DMS79 treated with DMSO at 0.1 percent for 48 hours (cell line): ENCODE data around the gene RPL10A.

ENCODE experiments used
- DNase-seq: peaks from one replicate; lab custom pipeline; 2025; lab: John Stamatoyannopoulos, UW

Gene RPL10A

GRCh38 chr6:35476004-35476403, 7.8 kb downstream of the RPL10A start:
- no peak for DNase-seq

GRCh38 chr6:35477028-35477427, 8.8 kb downstream of the RPL10A start:
- peak; percentile 74 for DNase-seq

GRCh38 chr6:35477551-35478179, 9.5 kb downstream of the RPL10A start:
- peak; percentile 96 for DNase-seq

- no peak for DNase-seq
Observed at GRCh38 chr6:35478259-35478658, 10.1 kb downstream of the RPL10A start.

- DNase-seq, result no peak
Observed at GRCh38 chr6:35480176-35480575, 12.0 kb downstream of the RPL10A start.

GRCh38 chr6:35481226-35481625, 13.0 kb downstream of the RPL10A start:
- DNase-seq, result no peak

DNA sequence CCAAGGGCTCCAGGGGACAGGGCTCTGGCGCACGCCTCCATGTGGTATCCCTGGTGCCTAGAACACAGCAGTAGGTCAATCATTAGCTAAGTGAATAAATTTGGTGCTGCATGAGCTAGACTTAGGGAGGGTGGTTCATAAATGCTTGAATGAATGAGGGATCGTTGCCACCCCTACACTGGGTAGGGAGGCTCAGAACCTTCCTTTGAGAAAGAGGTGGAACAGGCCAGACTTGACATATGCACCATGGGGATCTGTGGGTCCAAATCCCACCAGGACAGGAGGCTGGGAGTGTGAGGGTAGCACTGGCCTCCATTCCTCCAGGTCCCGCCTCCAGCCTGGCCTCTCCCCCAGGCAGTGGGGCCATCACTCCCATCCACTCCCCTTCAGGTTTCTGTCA, 14.9 kb downstream of the RPL10A start:
- no peak for DNase-seq

- no peak for DNase-seq
Observed at GRCh38 chr6:35483490-35483889, 15.3 kb downstream of the RPL10A start.

- DNase-seq, result no peak
Observed at GRCh38 chr6:35483893-35484645, 15.9 kb downstream of the RPL10A start.

- DNase-seq, result no peak
Observed at GRCh38 chr6:35484921-35485392, 16.8 kb downstream of the RPL10A start.

DNA sequence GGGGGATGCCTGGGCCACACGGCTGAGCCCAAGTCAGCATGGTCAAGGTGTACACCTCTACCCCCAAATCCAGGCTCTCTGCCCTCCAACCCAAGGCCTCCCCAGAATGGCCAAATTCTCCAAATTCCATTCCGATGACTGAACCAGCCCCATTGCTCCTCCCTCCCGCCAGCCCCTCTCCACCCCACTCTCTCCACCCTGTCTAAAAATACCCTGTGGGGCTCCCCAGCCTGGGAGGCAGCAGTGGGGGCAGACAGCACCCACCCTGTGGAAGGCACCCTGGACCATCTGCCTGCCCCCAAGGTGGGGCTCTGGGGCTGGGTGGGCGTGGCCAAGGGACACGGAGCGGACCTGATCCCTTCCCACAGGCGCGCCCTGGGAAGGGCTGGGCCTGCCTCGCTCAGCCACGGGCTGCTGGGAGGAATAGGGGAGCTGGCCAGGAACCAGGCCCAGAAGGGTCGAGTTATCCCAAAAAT, 17.2 kb downstream of the RPL10A start:
- DNase-seq, result no peak

- DNase-seq, result peak; percentile 91
Observed at GRCh38 chr6:35486005-35486925, 18.1 kb downstream of the RPL10A start.

DNA sequence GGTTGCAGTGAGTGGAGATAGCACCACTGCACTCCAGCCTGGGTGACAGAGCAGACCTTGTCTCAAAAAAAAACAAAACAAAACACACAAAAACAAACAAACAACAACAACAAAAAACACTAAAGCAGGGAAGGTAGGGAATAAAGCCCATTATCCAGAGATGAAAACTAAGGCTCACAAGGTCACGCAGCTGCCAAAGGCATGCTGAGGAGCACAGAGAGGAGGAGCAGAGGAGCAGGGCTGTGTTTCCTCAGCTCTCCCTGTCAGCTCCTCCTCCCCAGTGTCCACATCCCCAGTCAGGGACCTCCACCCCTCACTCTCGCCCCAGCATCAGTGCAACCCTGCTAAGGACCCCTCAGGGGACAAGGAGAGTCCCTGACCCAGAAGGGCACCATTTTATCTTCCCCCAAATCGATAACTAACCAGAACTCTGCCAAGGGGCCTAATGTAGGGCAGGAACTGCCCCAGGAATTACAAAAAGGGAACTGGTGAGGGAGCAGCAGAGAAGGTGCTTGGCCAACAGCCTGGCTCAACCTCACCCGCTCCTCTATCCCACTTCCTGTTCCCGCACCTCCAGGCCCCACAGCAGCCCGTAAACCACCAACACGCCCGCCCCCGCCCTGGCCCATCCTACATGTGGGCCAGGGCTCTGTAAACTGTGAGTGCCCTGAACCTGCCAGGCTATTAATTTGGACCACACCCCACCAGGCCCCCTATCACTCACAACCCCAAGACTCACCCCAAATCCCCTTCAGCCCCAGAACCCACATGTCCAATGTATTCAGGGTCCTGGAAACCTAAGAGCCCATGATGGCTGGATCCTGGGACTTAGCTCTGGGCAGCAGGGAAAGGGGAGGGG, 19.7 kb downstream of the RPL10A start:
- no peak for DNase-seq

DNA sequence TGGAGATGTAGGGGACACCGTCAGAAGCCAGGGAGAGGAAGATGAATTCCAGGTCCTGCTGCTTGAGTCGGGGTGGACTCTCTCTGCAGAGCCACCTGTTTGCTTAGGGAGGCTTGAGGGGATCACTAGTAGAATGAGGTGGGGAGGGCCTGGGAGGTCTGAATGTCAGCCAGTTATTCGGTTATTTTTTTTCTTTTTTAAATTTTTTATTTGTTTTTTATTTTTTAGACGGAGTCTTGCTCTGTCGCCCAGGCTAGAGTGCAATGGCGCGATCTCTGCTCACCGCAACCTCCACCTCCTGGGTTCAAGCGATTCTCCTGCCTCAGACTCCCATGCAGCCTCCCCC, 20.3 kb downstream of the RPL10A start:
- no peak for DNase-seq

DNA sequence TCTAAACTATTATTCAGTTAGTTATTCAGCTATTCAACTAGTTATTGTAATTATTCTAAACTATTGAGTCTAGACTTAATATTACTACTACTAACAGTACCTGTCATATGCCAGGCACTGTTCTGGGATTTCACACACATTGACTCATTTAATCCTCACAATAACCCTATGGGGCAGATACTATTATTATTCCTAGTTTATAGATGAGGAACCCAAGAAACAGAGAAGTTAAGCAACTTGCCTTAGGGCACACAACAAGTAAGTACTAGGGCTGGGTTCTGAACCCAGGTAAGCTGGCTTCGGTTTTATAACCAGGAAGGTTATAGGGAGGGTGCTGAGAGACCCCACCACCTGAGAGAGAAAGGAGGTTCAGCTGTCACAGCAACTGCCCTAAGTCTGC, 20.9 kb downstream of the RPL10A start:
- no peak for DNase-seq

DNA sequence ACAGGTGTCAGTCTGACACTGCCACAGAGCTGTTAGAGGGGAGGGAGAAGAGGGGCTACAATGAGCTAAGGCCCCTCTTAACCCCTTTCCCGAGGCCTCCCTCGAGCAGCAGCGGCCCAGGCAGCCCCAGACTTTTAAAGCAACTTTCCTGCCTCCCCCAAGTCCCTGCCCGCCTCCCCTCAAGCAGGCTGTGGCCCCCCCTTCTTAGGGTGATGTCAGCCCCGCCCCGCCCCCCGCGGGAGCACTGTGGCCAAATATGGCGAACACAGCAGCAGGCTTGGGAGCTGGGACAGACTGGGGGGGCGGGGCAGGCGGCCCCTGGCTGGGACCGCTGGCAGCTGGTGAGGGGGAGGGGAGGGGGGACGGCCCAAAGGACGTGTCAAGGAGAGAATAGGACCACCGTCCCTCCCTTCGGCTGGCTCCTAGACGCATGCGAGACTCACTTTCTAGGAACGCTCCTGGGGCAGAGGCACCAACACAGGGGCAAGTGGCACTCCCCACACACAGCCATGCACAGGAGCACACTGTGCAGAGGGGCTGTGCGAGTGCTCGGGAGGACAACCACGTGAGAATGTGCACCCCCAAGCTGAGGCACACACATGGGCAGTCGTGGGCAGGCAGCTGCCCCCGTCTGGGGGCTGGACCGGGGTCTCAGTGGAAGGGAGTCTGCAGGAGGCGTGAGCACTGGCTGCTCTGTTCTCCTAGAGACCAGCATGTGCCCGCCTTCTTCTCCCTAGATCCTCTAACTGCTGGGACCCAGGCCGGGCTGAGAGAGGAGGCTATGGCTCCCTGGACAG, 22.0 kb downstream of the RPL10A start:
- DNase-seq, result no peak

GRCh38 chr6:35490821-35491557, 22.8 kb downstream of the RPL10A start:
- DNase-seq, result no peak

DNA sequence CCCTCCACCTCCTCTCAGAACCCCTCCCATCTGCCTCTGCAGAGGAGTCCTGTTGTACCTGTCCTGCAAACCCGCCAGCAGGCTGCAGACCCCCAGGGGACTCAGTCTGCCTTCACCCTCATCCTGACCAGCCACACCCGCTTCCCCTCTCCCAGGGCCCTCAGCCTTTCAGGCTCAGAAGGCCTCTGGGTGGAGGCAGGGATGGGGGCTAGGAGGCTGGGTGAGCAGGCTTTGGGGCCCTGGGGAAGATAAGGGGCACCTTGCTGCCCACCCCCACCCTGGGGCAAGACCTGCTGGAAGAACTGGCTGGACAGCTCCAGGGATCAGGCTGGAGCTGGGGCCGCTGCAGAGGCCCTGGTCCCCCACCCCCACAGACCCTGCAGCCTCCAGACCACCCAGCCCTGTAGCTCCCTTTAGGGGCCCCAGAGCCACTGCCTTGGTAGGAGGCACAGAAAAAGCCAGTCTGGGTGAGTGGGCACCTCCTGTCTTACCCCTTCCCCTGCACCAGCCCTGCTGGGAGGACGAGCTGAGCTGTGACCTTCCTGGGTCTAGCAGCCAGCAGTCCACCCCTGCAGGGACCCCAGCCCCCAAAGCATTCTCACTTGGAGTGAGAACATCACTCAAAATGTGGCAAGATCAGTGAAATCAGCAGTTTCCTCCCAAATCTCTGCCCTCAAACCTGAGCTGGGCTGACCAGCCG, 23.5 kb downstream of the RPL10A start:
- no peak for DNase-seq

DNA sequence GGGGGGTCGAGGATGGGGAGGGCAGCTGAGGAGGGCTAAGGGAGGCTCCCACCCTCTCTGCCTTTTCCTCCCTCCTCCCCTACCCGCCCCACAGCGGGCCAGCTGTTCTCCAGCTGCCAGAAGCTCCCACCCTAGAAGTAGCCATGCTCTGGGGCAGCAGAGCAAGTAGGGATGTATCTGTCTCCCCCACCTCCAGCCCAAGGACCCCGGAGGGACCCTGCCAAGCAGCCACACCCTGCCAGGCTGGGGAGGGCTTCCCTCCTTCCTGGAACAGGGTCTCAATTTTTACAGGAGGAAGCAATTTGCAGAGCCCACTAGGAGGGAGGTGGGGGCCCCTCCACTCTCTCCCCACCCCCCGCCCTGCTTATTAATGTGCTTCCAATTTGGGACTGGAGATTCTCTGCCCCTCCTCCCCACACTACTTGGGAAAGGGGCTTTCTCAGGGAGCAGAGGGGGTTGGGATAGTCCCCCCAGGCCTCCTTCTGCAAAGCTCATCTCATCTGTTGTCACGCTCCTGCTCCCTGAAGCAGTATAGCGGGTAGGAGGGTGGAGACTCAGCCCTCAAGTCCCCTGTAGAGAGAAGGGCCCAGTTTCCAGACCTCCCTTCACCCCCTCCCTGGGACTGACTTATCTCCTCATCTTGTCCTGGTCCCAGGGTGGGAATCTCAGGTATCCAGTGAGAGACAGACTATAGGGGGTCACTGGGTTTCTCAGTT, 24.2 kb downstream of the RPL10A start:
- DNase-seq, result no peak
